Ishikawa (cell line): ENCODE results near the gene WNT6.

ENCODE experiments used
- CEBPB ChIP-seq: IDR thresholded peaks from 2 replicates; pipeline ENCODE4 v1.6.1; 2012
- CREB1 ChIP-seq: IDR thresholded peaks from 2 replicates; pipeline ENCODE4 v1.6.1; 2012; ENCODE audit warnings: low read depth
- EGR1 ChIP-seq: IDR thresholded peaks from 2 replicates; pipeline ENCODE4 v1.6.1; 2012
- EP300 ChIP-seq: IDR thresholded peaks from 2 replicates; pipeline ENCODE4 v1.6.1; 2012; ENCODE audit warnings: borderline replicate concordance
- FOXM1 ChIP-seq: IDR thresholded peaks from 2 replicates; pipeline ENCODE4 v1.6.1; 2012; ENCODE audit warnings: low read depth, borderline replicate concordance
- NFIC ChIP-seq: IDR thresholded peaks from 2 replicates; pipeline ENCODE4 v1.6.1; 2012
- RAD21 ChIP-seq: IDR thresholded peaks from 2 replicates; pipeline ENCODE4 v1.6.1; 2012; ENCODE audit warnings: low read depth
- TAF1 ChIP-seq: IDR thresholded peaks from 2 replicates; pipeline ENCODE4 v1.6.1; 2012; ENCODE audit warnings: low read depth, mild to moderate bottlenecking
- TCF12 ChIP-seq: IDR thresholded peaks from 2 replicates; pipeline ENCODE4 v1.6.1; 2012; ENCODE audit warnings: low read depth
- TEAD4 ChIP-seq: IDR thresholded peaks from 2 replicates; pipeline ENCODE4 v1.6.1; 2012
- USF1 ChIP-seq: IDR thresholded peaks from 2 replicates; pipeline ENCODE4 v1.6.1; 2012
- YY1 ChIP-seq: IDR thresholded peaks from 2 replicates; pipeline ENCODE4 v1.6.1; 2012; ENCODE audit warnings: low read depth
- ZBTB7A ChIP-seq: IDR thresholded peaks from 2 replicates; pipeline ENCODE4 v1.6.1; 2012; ENCODE audit warnings: low read depth
- TF ChIP-seq, protein P1 (sequence below): IDR thresholded peaks from 2 replicates; pipeline ENCODE4 v1.6.1; 2012; ENCODE audit warnings: low read depth, mild to moderate bottlenecking
- TF ChIP-seq, protein P2 (sequence below): IDR thresholded peaks from 2 replicates; pipeline ENCODE4 v1.6.1; 2012

The WNT6 gene

DNA sequence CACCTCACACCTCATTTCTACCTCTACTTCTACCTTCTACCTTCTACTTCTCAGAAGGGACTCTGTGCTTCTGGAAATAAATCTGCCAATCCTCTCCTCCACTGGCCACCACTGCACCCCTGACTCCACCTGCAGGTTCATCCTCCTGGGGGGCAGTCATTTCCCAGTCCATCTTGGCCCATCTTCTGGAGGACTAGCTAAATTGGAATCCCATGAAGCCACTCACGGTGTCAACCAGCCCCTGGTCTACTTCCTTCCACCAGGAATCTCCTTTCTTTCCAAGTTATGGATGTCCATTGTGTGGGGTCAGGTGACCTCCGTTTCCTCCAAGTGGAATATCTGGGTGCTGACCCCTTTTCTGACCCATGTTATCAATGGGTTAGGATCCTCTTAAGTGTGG, 24.9 kb downstream of the WNT6 start:
- TF ChIP-seq TCF12 (no peak), CEBPB (no peak), EGR1 (no peak), YY1 (no peak), USF1 (no peak), ZBTB7A (no peak), CREB1 (no peak), TAF1 (no peak), TEAD4 (no peak), RAD21 (no peak), NFIC (no peak), FOXM1 (no peak), EP300 (no peak)
- TF ChIP-seq, protein P1, sequence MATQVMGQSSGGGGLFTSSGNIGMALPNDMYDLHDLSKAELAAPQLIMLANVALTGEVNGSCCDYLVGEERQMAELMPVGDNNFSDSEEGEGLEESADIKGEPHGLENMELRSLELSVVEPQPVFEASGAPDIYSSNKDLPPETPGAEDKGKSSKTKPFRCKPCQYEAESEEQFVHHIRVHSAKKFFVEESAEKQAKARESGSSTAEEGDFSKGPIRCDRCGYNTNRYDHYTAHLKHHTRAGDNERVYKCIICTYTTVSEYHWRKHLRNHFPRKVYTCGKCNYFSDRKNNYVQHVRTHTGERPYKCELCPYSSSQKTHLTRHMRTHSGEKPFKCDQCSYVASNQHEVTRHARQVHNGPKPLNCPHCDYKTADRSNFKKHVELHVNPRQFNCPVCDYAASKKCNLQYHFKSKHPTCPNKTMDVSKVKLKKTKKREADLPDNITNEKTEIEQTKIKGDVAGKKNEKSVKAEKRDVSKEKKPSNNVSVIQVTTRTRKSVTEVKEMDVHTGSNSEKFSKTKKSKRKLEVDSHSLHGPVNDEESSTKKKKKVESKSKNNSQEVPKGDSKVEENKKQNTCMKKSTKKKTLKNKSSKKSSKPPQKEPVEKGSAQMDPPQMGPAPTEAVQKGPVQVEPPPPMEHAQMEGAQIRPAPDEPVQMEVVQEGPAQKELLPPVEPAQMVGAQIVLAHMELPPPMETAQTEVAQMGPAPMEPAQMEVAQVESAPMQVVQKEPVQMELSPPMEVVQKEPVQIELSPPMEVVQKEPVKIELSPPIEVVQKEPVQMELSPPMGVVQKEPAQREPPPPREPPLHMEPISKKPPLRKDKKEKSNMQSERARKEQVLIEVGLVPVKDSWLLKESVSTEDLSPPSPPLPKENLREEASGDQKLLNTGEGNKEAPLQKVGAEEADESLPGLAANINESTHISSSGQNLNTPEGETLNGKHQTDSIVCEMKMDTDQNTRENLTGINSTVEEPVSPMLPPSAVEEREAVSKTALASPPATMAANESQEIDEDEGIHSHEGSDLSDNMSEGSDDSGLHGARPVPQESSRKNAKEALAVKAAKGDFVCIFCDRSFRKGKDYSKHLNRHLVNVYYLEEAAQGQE, result no peak
- TF ChIP-seq, protein P2, sequence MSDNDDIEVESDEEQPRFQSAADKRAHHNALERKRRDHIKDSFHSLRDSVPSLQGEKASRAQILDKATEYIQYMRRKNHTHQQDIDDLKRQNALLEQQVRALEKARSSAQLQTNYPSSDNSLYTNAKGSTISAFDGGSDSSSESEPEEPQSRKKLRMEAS, result no peak

GRCh38 chr2:218885981-218886947, 26.7 kb downstream of the WNT6 start:
- TF ChIP-seq NFIC, result no peak
- TF ChIP-seq EP300, result no peak
- TF ChIP-seq, protein P2, result no peak
- TF ChIP-seq, protein P1, result no peak
- TF ChIP-seq RAD21, result no peak
- TF ChIP-seq YY1, result no peak
- TF ChIP-seq TAF1, result no peak
- TF ChIP-seq CREB1, result no peak
- no peak for TF ChIP-seq USF1

- TF ChIP-seq, protein P2, result no peak
Observed at GRCh38 chr2:218887079-218887478, 27.5 kb downstream of the WNT6 start.

GRCh38 chr2:218888341-218888740, 28.7 kb downstream of the WNT6 start:
- TF ChIP-seq TCF12 (no peak), TAF1 (no peak), CEBPB (no peak), ZBTB7A (no peak), RAD21 (no peak), CREB1 (no peak), NFIC (no peak)
- TF ChIP-seq, protein P1, result no peak
- TF ChIP-seq, protein P2, result no peak
